HG02938 (cell line): ENCODE results near the gene PNMA3.
"Not testable (repeated sequence)": the region's sequence is repeated elsewhere in the genome, so short reads cannot be mapped to it uniquely, and the experiment has no call there.

ENCODE experiments used
- ATAC-seq: cut with Tn5 transposase; IDR thresholded peaks from one replicate; pipeline ENCODE4 v1.9.1; 2021; ENCODE audit warnings: mild to moderate bottlenecking, moderate library complexity; ENCODE audit not compliant: unreplicated experiment

The PNMA3 gene

DNA sequence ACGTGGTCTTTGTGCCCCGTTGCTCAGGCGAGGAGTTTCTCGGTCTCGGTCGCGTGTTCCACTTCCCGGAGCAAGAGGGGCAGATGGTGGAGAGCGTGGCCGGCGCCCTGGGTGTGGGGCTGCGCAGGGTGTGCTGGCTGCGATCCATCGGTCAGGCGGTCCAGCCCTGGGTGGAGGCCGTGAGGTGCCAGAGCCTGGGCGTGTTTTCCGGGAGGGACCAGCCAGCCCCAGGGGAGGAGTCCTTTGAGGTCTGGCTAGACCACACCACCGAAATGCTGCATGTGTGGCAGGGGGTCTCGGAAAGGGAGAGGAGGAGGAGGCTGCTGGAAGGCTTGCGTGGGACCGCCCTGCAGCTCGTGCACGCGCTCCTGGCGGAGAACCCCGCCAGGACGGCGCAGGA is 17.1 kb downstream of the PNMA3 start:
- ATAC-seq = not testable (repeated sequence)

DNA sequence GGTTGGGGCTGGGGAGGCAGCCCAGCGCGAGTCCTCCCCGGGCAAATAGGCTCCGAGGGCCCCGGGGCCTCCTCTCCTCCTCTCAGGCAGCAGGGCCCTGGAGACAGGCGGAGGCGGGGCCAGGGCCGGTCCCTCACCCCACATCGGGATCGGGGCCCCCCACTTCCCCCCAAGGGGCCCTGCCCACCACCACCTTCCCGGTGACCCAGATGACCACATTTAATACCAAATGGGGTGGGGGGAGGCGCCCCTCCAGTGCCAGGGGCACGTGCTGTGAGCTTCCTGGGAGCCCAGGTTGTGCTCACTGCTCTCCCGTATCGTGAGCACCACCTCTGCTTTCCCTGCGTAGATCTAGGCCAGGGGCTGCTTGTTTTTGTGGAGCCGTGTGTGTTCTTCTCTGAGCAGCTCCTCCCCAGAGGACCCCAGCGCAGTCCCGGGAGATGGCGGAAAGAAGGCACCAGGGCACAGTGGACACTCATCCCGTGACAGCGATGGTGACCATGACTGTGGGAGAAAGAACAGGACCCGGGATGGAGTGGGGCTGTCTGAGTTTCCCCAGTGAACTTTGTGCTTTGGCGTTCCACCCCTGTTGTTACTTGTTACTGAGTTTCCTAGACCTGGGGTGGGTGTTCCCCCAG is 18.1 kb downstream of the PNMA3 start:
- ATAC-seq = no peak

GRCh38 chrX:153074935-153075334 is 18.7 kb downstream of the PNMA3 start:
- ATAC-seq = no peak

DNA sequence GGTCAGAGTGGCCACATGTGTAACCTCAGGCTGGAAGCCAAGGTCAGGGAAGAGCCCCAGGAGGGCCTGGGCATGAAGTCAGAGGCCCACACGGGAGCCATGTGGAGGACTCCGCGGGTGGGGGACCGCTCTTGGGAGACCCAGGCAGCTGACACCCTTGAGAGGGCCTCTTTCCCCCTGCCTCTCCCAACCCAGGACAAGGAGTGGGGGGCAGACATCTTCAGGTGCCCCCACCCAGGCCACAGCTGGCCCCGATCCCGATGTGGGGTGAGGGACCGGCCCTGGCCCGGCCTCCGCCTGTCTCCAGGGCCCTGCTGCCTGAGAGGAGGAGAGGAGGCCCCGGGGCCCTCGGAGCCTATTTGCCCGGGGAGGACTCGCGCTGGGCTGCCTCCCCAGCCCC is 19.1 kb downstream of the PNMA3 start:
- ATAC-seq = no peak

DNA sequence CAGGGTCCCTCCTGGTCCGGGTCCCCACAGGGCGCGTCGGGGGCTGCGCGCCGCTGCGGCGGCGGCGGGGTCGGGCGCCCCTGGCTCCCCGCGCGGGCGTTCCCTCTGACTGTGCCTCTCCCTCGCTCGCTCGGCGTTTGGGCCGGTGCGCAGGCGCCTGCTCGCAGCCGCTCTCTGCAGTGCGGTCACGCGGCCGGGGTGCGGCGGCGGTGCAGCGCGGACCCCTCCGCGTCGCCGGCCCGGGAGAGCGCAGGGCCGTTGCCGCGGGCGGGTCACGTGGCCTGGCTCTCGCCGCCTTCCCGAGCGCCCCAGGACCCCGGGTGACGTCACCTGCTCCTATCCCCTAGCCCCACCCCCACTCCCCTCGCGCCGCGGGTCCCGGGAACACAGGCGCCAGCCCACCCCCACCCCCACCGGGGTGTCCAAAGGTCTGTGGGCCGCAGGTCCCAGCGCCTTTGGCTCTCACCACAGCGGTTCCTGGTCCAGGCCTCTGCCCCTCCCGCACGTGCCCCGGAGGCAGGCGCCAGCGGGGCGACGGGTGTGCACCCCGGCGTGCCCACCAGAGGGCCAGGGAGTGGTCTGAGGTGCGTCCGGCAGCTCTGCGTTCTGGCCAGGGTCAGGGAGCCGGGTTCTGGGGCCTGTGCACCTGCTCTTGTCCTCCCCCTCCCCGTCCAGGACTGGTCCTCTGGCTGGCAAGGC is 21.3 kb downstream of the PNMA3 start:
- ATAC-seq = not testable (repeated sequence)

- not testable (repeated sequence) for ATAC-seq
Measured at GRCh38 chrX:153083238-153083923, 27.1 kb downstream of the PNMA3 start.

DNA sequence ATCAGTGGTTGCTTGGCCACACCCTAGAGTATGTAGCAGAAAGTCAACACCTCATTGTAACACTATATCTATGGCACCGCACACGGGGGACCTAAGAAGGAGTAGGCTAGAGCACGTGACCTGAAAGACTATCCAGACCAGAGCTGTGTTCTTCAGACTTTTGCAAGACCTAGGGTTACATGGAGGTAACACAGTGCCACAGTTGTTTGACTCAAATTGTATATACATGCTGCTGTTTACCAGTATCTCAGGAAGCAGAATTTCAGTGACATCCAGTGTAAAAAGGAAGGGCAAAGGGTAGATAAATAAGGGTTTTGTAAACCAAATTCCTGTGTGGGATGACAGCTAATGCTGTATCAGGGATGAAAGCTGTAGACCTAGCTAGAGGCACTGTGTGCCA is 46.1 kb downstream of the PNMA3 start:
- ATAC-seq = no peak

GRCh38 chrX:153104959-153105358 is 48.7 kb downstream of the PNMA3 start:
- not testable (repeated sequence) for ATAC-seq

GRCh38 chrX:153106092-153106801 is 50.0 kb downstream of the PNMA3 start:
- not testable (repeated sequence) for ATAC-seq
